GM12878 (cell line): ENCODE results near the gene GPR17. TPM values are rescaled to one million over a fixed set of nuclear protein-coding genes. Genes with fewer than 3 reads are reported as not detected.

ENCODE experiments used
- ATAC-seq: fragments of 200-7000 bp; cut with Tn5 transposase; 3 replicates; pipeline ENCODE4 v1.9.1; 2020; ENCODE audit warnings: mild to moderate bottlenecking, moderate library complexity
- BruUV-seq: library from RNA; stranded (reverse); fragments of 400-500 nt; replicated peaks from 2 replicates; lab custom pipeline; 2021; lab: Mats Ljungman, UMichigan
- CTCF ChIA-PET: fragments of 300-600 bp; sonication (Branson Sonifier 250); formaldehyde crosslinking; extraction: SDS; loops from one replicate; lab custom pipeline; 2021; ENCODE audit warnings: inconsistent platforms; lab: Yijun Ruan, JAX
- POLR2A ChIA-PET: fragments of 350-600 bp; formaldehyde crosslinking; extraction: SDS; loops from one replicate; lab custom pipeline; 2021; ENCODE audit warnings: inconsistent platforms; lab: Charles Lee
- RAD21 ChIA-PET: fragments of 300-600 bp; sonication (Branson Sonifier 250); formaldehyde crosslinking; loops from one replicate; lab custom pipeline; 2023; ENCODE audit warnings: antibody characterized with exemption; ENCODE audit not compliant: unreplicated experiment; lab: Charles Lee
- SMC1A ChIA-PET: fragments of 300-600 bp; sonication (Branson Sonifier 250); formaldehyde crosslinking; loops from one replicate; lab custom pipeline; 2023; ENCODE audit not compliant: unreplicated experiment, uncharacterized antibody; lab: Charles Lee
- DNase-seq: peaks from one replicate; pipeline ENCODE4 v3.0.0-alpha.2; 2011; ENCODE audit warnings: low read depth, low spot score
- FAIRE-seq: peaks from 3 replicates; lab custom pipeline; 2011; peaks lifted over from hg19 to GRCh38; lab: Jason Lieb, UNC
- H2AFZ ChIP-seq: 2 replicates; pipeline ENCODE4 v1.6.0; 2011; ENCODE audit warnings: low read depth, low read length, control low read depth; ENCODE audit not compliant: control insufficient read depth
- H3K27ac ChIP-seq: 2 replicates; pipeline ENCODE4 v1.5.1; 2011; ENCODE audit warnings: control low read depth; ENCODE audit not compliant: control insufficient read depth, insufficient read depth
- H3K27me3 ChIP-seq, 2 experiments: replicated peaks in 1 of 2; 2 replicates each; pipeline versions ENCODE4 v1.6.0 to v1.6.1; 2011; ENCODE audit warnings: low read length in 1 of 2; ENCODE audit not compliant: control insufficient read depth in 2 of 2, insufficient read depth in 2 of 2
- H3K36me3 ChIP-seq, 2 experiments: 2 replicates each; pipeline ENCODE4 v1.5.1; 2011; ENCODE audit warnings: low read length in 1 of 2; ENCODE audit not compliant: control insufficient read depth in 2 of 2, insufficient read depth in 2 of 2
- H3K4me1 ChIP-seq: 2 replicates; pipeline ENCODE4 v1.6.1; 2011; ENCODE audit warnings: mild to moderate bottlenecking, low read length, moderate library complexity, mixed read lengths; ENCODE audit not compliant: control insufficient read depth, insufficient read depth
- H3K4me2 ChIP-seq: 2 replicates; pipeline ENCODE4 v1.6.0; 2011; ENCODE audit warnings: control low read depth; ENCODE audit not compliant: control insufficient read depth, insufficient read depth
- H3K4me3 ChIP-seq: fragments of 200-600 bp; sonication (generic); 2 replicates; pipeline ENCODE4 v1.5.1; 2016
- H3K79me2 ChIP-seq: 2 replicates; pipeline ENCODE4 v1.6.0; 2011; ENCODE audit warnings: low read length; ENCODE audit not compliant: control insufficient read depth, insufficient read depth
- H3K9ac ChIP-seq: 2 replicates; pipeline ENCODE4 v1.8.0; 2011; ENCODE audit warnings: low read length, control low read depth, mixed read lengths; ENCODE audit not compliant: control insufficient read depth, insufficient read depth
- H3K9me3 ChIP-seq: replicated peaks from 3 replicates; pipeline ENCODE4 v1.5.1; 2011; ENCODE audit warnings: mild to moderate bottlenecking, low read length; ENCODE audit not compliant: control insufficient read depth, insufficient read depth
- H4K20me1 ChIP-seq: 2 replicates; pipeline ENCODE4 v1.6.0; 2011; ENCODE audit not compliant: control insufficient read depth, insufficient read depth
- EED ChIP-seq: sonication (generic); IDR thresholded peaks from 2 replicates; pipeline ENCODE4 v1.6.1; 2016; ENCODE audit warnings: antibody characterized with exemption, low read depth
- KDM1A ChIP-seq: fragments of 200-600 bp; sonication (generic); IDR thresholded peaks from 2 replicates; pipeline ENCODE4 v1.6.1; 2016; ENCODE audit warnings: borderline replicate concordance
- RAD21 ChIP-seq: IDR thresholded peaks from 2 replicates; pipeline ENCODE4 v1.6.1; 2011; ENCODE audit warnings: mild to moderate bottlenecking, low read depth, low read length, moderate library complexity; ENCODE audit not compliant: insufficient read depth
- RAD51 ChIP-seq: fragments of 450-650 bp; IDR thresholded peaks from 2 replicates; pipeline ENCODE4 v1.6.1; 2016; ENCODE audit warnings: moderate library complexity, mild to moderate bottlenecking, inconsistent platforms
- RCOR1 ChIP-seq: conservative IDR thresholded peaks from 2 replicates; pipeline ENCODE4 v1.6.1; 2012; ENCODE audit warnings: low read depth, low read length, improper control_type of control experiment
- SP1 ChIP-seq: IDR thresholded peaks from one replicate; pipeline ENCODE4 v1.6.1; 2011; ENCODE audit warnings: low read depth, low read length
- WGBS: methylation state at CpG from one replicate; pipeline ENCODE4 v1.1.6; 2016; ENCODE audit warnings: low lambda C conversion rate; ENCODE audit not compliant: insufficient replicate concordance, insufficient coverage; ENCODE audit errors: missing lambda C conversion rate; 5-methylcytosine and 5-hydroxymethylcytosine counted together
- in situ Hi-C: fragments of 300-500 bp; cut with MboI; formaldehyde crosslinking; loops from 9 replicates; pipeline ENCODE4 v1.14.3; 2018; ENCODE audit warnings: mixed read lengths
- intact Hi-C: fragments of 100-400 bp; cut with micrococcal nuclease; formaldehyde crosslinking; loops from one replicate; pipeline ENCODE4 v1.14.2; 2022; ENCODE audit not compliant: unreplicated experiment
- polyA plus RNA-seq, 11 experiments: library from polyadenylated mRNA; depleted of rRNA in 4 of 11; unstranded in 6 of 11; stranded (reverse) in 5 of 11; fragments of >200 nt; fragmentation: Nextera tagmentation in 4 of 11; fragmentation: Illumina TruSeq in 1 of 11; extraction: Ambion mirVana in 4 of 11; extraction: Trizol in 1 of 11; gene quantifications; 1 replicate in 1 of 11; 2 replicates in 10 of 11; pipeline versions ENCODE4 v1.2.1 to v1.2.3, GENCODE V29; 2011 to 2016; ENCODE audit warnings: inconsistent platforms in 2 of 11, missing spikeins in 2 of 11, low read depth in 1 of 11
- total RNA-seq, 4 experiments: library from RNA; depleted of rRNA in 3 of 4; stranded (reverse); fragments of >200 nt in 3 of 4; fragmentation: Illumina TruSeq in 1 of 4; extraction: Trizol in 1 of 4; gene quantifications; 2 replicates each; pipeline versions ENCODE4 v1.2.1 to v1.2.3, GENCODE V29; 2013 to 2021
- TF ChIP-seq, protein P1 (sequence below): fragments of 150-350 bp; IDR thresholded peaks from 2 replicates; pipeline ENCODE4 v1.6.1; 2014; ENCODE audit warnings: mild to moderate bottlenecking, low read depth, low read length
- TF ChIP-seq, protein P2 (sequence below): IDR thresholded peaks from 2 replicates; pipeline ENCODE4 v1.6.1; 2012; ENCODE audit warnings: low read depth, low read length, improper control_type of control experiment
- TF ChIP-seq, protein P3 (sequence below): IDR thresholded peaks from 2 replicates; pipeline ENCODE4 v1.6.1; 2012; ENCODE audit warnings: low read depth, low read length, improper control_type of control experiment
- TF ChIP-seq, protein P4 (sequence below): fragments of 450-650 bp; IDR thresholded peaks from 2 replicates; pipeline ENCODE4 v1.6.1; 2017; ENCODE audit warnings: mild to moderate bottlenecking

GPR17 gene
- total and polyA plus RNA-seq, 10 of the 15 experiments (the other 5 are each of a cell fraction or from before 2014, with no cell fraction given): not detected

DNA sequence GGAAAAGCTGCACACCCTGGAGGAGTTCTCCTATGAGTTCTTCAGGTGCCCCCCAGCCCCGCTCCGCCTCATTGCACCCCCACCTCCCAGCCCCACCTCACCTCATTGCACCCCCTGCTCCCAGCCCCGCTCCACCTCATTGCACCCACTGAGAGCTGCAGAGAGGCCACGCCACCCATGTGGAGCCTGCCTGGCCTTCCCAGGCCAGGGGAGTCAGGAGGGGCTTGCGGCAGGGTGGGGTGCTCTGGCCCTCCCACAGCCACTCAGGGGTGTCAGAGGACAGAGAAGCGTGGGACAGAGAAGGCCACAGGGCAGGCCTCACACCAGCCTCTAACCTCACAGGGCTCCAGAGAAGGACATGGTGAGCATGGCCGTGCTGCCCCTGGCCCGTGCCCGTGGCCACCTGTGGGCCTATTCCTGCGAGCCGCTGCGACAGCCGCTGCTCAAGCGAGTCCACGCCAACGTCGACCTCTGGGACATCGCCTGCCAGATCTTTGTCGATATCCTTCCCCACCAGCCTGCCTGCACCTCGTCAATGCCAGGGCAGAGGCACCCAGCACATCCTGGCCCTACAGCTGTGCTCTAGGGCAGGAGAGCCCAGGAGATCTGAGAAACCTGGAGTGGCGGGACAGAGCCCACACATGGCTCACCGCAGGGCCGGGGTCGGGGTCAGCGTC, 15.0 kb upstream of the GPR17 start (continued):
- TF ChIP-seq, protein P1, sequence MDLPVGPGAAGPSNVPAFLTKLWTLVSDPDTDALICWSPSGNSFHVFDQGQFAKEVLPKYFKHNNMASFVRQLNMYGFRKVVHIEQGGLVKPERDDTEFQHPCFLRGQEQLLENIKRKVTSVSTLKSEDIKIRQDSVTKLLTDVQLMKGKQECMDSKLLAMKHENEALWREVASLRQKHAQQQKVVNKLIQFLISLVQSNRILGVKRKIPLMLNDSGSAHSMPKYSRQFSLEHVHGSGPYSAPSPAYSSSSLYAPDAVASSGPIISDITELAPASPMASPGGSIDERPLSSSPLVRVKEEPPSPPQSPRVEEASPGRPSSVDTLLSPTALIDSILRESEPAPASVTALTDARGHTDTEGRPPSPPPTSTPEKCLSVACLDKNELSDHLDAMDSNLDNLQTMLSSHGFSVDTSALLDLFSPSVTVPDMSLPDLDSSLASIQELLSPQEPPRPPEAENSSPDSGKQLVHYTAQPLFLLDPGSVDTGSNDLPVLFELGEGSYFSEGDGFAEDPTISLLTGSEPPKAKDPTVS: no peak
- no peak for TF ChIP-seq RAD21
- TF ChIP-seq, protein P2, sequence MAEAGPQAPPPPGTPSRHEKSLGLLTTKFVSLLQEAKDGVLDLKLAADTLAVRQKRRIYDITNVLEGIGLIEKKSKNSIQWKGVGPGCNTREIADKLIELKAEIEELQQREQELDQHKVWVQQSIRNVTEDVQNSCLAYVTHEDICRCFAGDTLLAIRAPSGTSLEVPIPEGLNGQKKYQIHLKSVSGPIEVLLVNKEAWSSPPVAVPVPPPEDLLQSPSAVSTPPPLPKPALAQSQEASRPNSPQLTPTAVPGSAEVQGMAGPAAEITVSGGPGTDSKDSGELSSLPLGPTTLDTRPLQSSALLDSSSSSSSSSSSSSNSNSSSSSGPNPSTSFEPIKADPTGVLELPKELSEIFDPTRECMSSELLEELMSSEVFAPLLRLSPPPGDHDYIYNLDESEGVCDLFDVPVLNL: no peak
- TF ChIP-seq RAD51: no peak

DNA sequence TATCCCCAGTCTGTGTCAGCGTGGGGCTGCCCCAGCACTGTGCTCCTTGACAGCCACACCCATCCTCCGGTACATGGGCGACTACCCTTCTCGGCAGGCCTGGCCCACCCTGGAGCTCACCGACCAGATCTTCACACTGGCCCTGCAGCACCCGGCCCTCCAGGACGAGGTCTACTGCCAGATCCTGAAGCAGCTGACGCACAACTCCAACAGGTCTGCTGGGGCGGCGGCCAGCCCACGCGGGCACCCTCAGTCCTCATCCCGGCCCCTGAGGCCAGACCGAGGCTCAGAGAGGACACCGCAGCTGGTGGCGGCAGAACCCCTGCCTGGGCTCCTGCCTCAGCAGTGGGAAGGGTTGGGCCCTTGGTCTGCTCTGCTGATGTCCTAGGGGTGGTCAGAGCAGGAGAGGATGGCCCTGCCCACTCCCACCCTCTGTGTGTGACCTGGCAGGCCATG, 14.4 kb upstream of the GPR17 start:
- CTCF ChIA-PET: interaction anchor here (1.3 kb wide), 1 partner anchor 105 kb away, joined by 3 read pairs; the partner anchor contains the start of gene IWS1
- intact Hi-C loops: no loop called here
- no TSS peak for BruUV-seq

More for the DNA sequence above, 14.4 kb upstream of the GPR17 start:
- Histone ChIP-seq H3K4me2 (no peak overlapping the region), H2AFZ (no peak overlapping the region), H3K79me2 (no peaks in the 10 kb centered on the region), H3K4me3 (no peak overlapping the region), H3K9ac (no peak overlapping the region), H3K27me3 (no peaks in the 10 kb centered on the region), H3K9me3 (no peaks in the 10 kb centered on the region), H4K20me1 (no peaks in the 10 kb centered on the region), H3K27ac (no peak overlapping the region), H3K36me3 (no peaks in the 10 kb centered on the region), H3K4me1 (peaks cover 17% of the 10 kb centered on the region)
- TF ChIP-seq, protein P3, sequence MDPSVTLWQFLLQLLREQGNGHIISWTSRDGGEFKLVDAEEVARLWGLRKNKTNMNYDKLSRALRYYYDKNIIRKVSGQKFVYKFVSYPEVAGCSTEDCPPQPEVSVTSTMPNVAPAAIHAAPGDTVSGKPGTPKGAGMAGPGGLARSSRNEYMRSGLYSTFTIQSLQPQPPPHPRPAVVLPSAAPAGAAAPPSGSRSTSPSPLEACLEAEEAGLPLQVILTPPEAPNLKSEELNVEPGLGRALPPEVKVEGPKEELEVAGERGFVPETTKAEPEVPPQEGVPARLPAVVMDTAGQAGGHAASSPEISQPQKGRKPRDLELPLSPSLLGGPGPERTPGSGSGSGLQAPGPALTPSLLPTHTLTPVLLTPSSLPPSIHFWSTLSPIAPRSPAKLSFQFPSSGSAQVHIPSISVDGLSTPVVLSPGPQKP: no peak
- TF ChIP-seq RCOR1 (no peak), SP1 (no peak), KDM1A (no peak), EED (no peak)
- TF ChIP-seq, protein P4, sequence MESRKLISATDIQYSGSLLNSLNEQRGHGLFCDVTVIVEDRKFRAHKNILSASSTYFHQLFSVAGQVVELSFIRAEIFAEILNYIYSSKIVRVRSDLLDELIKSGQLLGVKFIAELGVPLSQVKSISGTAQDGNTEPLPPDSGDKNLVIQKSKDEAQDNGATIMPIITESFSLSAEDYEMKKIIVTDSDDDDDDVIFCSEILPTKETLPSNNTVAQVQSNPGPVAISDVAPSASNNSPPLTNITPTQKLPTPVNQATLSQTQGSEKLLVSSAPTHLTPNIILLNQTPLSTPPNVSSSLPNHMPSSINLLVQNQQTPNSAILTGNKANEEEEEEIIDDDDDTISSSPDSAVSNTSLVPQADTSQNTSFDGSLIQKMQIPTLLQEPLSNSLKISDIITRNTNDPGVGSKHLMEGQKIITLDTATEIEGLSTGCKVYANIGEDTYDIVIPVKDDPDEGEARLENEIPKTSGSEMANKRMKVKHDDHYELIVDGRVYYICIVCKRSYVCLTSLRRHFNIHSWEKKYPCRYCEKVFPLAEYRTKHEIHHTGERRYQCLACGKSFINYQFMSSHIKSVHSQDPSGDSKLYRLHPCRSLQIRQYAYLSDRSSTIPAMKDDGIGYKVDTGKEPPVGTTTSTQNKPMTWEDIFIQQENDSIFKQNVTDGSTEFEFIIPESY: no peak
- RAD21 ChIA-PET: no interaction called here
- FAIRE-seq (no peak), DNase-seq (no peak), ATAC-seq (no peak)
- SMC1A ChIA-PET: no interaction called here
- in situ Hi-C loops: no loop called here
- 83% methylated on average over 16 of the region's 16 CpGs for WGBS
- POLR2A ChIA-PET: no interaction called here
